HepG2 (cell line): ENCODE measurements around the gene CFAP100. TPM values are rescaled to one million over a fixed set of nuclear protein-coding genes. Genes with fewer than 3 reads are reported as not detected.

Source experiments
- ARID2 ChIP-seq: sonication (generic); formaldehyde crosslinking; IDR thresholded peaks from 2 replicates; pipeline ENCODE4 v1.8.1; 2022; ENCODE audit warnings: mild to moderate bottlenecking, missing genetic modification reagents, borderline replicate concordance
- ELK4 ChIP-seq: sonication (generic); formaldehyde crosslinking; IDR thresholded peaks from 2 replicates; pipeline ENCODE4 v1.9.0; 2021; ENCODE audit warnings: missing genetic modification reagents, borderline replicate concordance
- EP300 ChIP-seq, 3 experiments: sonication (generic) in 1 of 3; formaldehyde crosslinking in 1 of 3; IDR thresholded peaks; 2 replicates each; pipeline versions ENCODE4 v1.5.1 to v1.6.1; 2011 to 2020; ENCODE audit warnings: low read depth in 2 of 3, low read length in 2 of 3, borderline replicate concordance in 1 of 3, improper control_type of control experiment in 1 of 3, mild to moderate bottlenecking in 1 of 3, missing genetic modification reagents in 1 of 3, moderate library complexity in 1 of 3
- HINFP ChIP-seq: sonication (generic); formaldehyde crosslinking; IDR thresholded peaks from 2 replicates; pipeline ENCODE4 v1.4.0; 2020; ENCODE audit warnings: low read depth, mild to moderate bottlenecking, missing genetic modification reagents
- HNF4A ChIP-seq: sonication (generic); formaldehyde crosslinking; IDR thresholded peaks from 2 replicates; pipeline ENCODE4 v1.4.0; 2020; ENCODE audit warnings: missing genetic modification reagents
- HNF4G ChIP-seq, 2 experiments: sonication (generic) in 1 of 2; formaldehyde crosslinking in 1 of 2; IDR thresholded peaks; 2 replicates each; pipeline versions ENCODE4 v1.4.0 to v1.6.1; 2011 to 2020; ENCODE audit warnings: borderline replicate concordance in 2 of 2, low read depth in 2 of 2, mild to moderate bottlenecking in 2 of 2, low read length in 1 of 2, missing genetic modification reagents in 1 of 2, moderate library complexity in 1 of 2
- HOXA3 ChIP-seq: sonication (generic); formaldehyde crosslinking; IDR thresholded peaks from 2 replicates; pipeline ENCODE4 v1.5.0; 2020; ENCODE audit warnings: missing genetic modification reagents
- NR2C2 ChIP-seq: sonication (generic); formaldehyde crosslinking; IDR thresholded peaks from 2 replicates; pipeline ENCODE4 v1.4.0; 2020; ENCODE audit warnings: missing genetic modification reagents, mild to moderate bottlenecking, moderate library complexity, borderline replicate concordance
- SIX1 ChIP-seq: sonication (generic); formaldehyde crosslinking; IDR thresholded peaks from 2 replicates; pipeline ENCODE4 v1.4.0; 2020; ENCODE audit warnings: missing genetic modification reagents, borderline replicate concordance
- SMC3 ChIP-seq: IDR thresholded peaks from 2 replicates; pipeline ENCODE4 v1.6.1; 2011; ENCODE audit warnings: low read length, improper control_type of control experiment
- SUZ12 ChIP-seq: fragments of 150-350 bp; IDR thresholded peaks from 2 replicates; pipeline ENCODE4 v1.6.1; 2014; ENCODE audit warnings: low read depth, low read length
- TFAP4 ChIP-seq: sonication (generic); IDR thresholded peaks from 2 replicates; pipeline ENCODE4 v1.6.1; 2016; ENCODE audit warnings: low read depth, borderline replicate concordance
- WIZ ChIP-seq: sonication (generic); formaldehyde crosslinking; IDR thresholded peaks from 2 replicates; pipeline ENCODE4 v1.5.1; 2020; ENCODE audit warnings: mild to moderate bottlenecking, missing genetic modification reagents
- ZMYM3 ChIP-seq: sonication (generic); formaldehyde crosslinking; IDR thresholded peaks from 2 replicates; pipeline ENCODE4 v1.5.1; 2020; ENCODE audit warnings: mild to moderate bottlenecking, missing genetic modification reagents
- ZMYM4 ChIP-seq: sonication (generic); formaldehyde crosslinking; IDR thresholded peaks from 2 replicates; pipeline ENCODE4 v1.8.1; 2023; ENCODE audit warnings: mild to moderate bottlenecking, missing genetic modification reagents
- ZNF10 ChIP-seq: sonication (generic); formaldehyde crosslinking; IDR thresholded peaks from 2 replicates; pipeline ENCODE4 v1.4.0; 2020; ENCODE audit warnings: mild to moderate bottlenecking, low read depth, missing genetic modification reagents, borderline replicate concordance
- ZNF382 ChIP-seq: sonication (generic); formaldehyde crosslinking; IDR thresholded peaks from 2 replicates; pipeline ENCODE4 v1.5.0; 2020; ENCODE audit warnings: missing genetic modification reagents, mild to moderate bottlenecking, borderline replicate concordance
- ZNF496 ChIP-seq: sonication (generic); formaldehyde crosslinking; IDR thresholded peaks from 2 replicates; pipeline ENCODE4 v1.8.1; 2023; ENCODE audit warnings: mild to moderate bottlenecking, moderate library complexity, missing genetic modification reagents; ENCODE audit not compliant: insufficient replicate concordance
- ZNF605 ChIP-seq: sonication (generic); formaldehyde crosslinking; IDR thresholded peaks from 2 replicates; pipeline ENCODE4 v1.8.0; 2022; ENCODE audit warnings: mild to moderate bottlenecking, missing genetic modification reagents
- ZNF713 ChIP-seq: sonication (generic); formaldehyde crosslinking; IDR thresholded peaks from 2 replicates; pipeline ENCODE4 v1.4.0; 2020; ENCODE audit warnings: mild to moderate bottlenecking, missing genetic modification reagents
- ZXDC ChIP-seq: sonication (generic); formaldehyde crosslinking; IDR thresholded peaks from 2 replicates; pipeline ENCODE4 v1.5.0; 2020; ENCODE audit warnings: mild to moderate bottlenecking, missing genetic modification reagents
- polyA plus RNA-seq, 8 experiments: library from polyadenylated mRNA; depleted of rRNA in 3 of 8; stranded (reverse) in 7 of 8; unstranded in 1 of 8; fragments of >200 nt; fragmentation: Illumina TruSeq in 4 of 8; extraction: Trizol in 4 of 8; gene quantifications; 2 replicates each; pipeline versions ENCODE4 v1.2.1 to v1.2.3, GENCODE V29; 2011 to 2016; ENCODE audit warnings: low read depth in 4 of 8, missing spikeins in 1 of 8, mixed read lengths in 1 of 8; ENCODE audit not compliant: insufficient read depth in 1 of 8
- total RNA-seq, 5 experiments: library from RNA; depleted of rRNA; stranded (reverse); fragments of >200 nt; fragmentation: Illumina TruSeq; extraction: Trizol; gene quantifications; 2 replicates each; pipeline ENCODE4 v1.2.3, GENCODE V29; 2016; ENCODE audit warnings: low read depth in 1 of 5

The CFAP100 gene
- total and polyA plus RNA-seq, 2 of the 13 experiments (the other 11 are each of a cell fraction or from before 2014, with no cell fraction given): 0.32 TPM; not detected in 1

GRCh38 chr3:126352476-126353454 lies 41.9 kb upstream of the CFAP100 start (continued):
- peak; percentile 45; the same call in 1 of the 2 replicates for TF ChIP-seq HNF4G (IDR thresholded peaks at IDR 0.05; ENCODE audit: borderline replicate concordance, low read depth, low read length)
- no peak for TF ChIP-seq HNF4G (CRISPR knock-in tag; IDR thresholded peaks at IDR 0.05; ENCODE audit: borderline replicate concordance, low read depth)
- no peak for TF ChIP-seq SIX1 (CRISPR knock-in tag)
- TF ChIP-seq ZNF605 (CRISPR knock-in tag): no peak
- TF ChIP-seq SMC3: no peak
- no peak for TF ChIP-seq HINFP
- TF ChIP-seq ZXDC (CRISPR knock-in tag): no peak
- TF ChIP-seq ZNF713: no peak
- TF ChIP-seq TFAP4: peak; percentile 34
- TF ChIP-seq HOXA3 (CRISPR knock-in tag): peak; percentile 35
- TF ChIP-seq EP300 (IDR thresholded peaks at IDR 0.05; ENCODE audit: low read depth in 2 of 2, low read length in 2 of 2): peak in 1 of 2 experiments; percentile 26; a peak in 1 of 4 replicates
- TF ChIP-seq EP300 (CRISPR knock-in tag; IDR thresholded peaks at IDR 0.05; ENCODE audit: borderline replicate concordance): no peak
- TF ChIP-seq ZMYM4 (CRISPR knock-in tag): 0 out of 2 replicates have a peak, but pooled peaks have one; percentile 14
- no peak for TF ChIP-seq WIZ (CRISPR knock-in tag)
- TF ChIP-seq NR2C2 (CRISPR knock-in tag): peak; percentile 88
- TF ChIP-seq ZNF496 (CRISPR knock-in tag): no peak
- TF ChIP-seq HNF4A (CRISPR knock-in tag): peak; percentile 28; the same call in 1 of the 2 replicates
- TF ChIP-seq ZMYM3: no peak
- TF ChIP-seq ZNF382: no peak
- TF ChIP-seq SUZ12: no peak
- no peak for TF ChIP-seq ARID2 (CRISPR knock-in tag)
- no peak for TF ChIP-seq ELK4 (CRISPR knock-in tag)
- TF ChIP-seq ZNF10 (CRISPR knock-in tag): no peak
